EL (cell line): ENCODE results near the gene TPSAB1.

Source experiments
- DNase-seq: peaks from one replicate; pipeline ENCODE4 v3.0.0-alpha.2; 2016

The TPSAB1 gene

GRCh38 chr16:1288813-1289476 lies 48.4 kb downstream of the TPSAB1 start:
- no peak for DNase-seq

DNA sequence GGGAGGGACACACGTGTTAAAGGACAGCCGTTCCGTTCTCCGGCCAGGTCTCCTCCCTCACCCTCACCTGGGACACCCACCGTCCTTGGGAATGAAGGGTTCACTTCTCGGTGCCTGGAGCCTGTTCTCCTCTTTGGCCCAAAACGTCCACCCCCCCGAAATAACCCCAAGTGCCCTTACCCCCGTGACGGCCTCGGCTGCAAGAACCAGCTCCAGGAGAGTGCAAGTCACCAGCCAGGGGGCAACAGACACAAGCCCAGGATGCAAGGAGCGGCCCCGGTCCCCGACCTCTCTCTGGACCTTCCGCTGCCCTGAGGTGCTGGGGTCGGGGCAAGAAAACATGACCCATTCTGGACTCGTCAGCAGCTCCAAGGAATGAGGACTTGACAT lies 49.0 kb downstream of the TPSAB1 start:
- DNase-seq: no peak

GRCh38 chr16:1290063-1290501 lies 49.6 kb downstream of the TPSAB1 start:
- DNase-seq: no peak

DNA sequence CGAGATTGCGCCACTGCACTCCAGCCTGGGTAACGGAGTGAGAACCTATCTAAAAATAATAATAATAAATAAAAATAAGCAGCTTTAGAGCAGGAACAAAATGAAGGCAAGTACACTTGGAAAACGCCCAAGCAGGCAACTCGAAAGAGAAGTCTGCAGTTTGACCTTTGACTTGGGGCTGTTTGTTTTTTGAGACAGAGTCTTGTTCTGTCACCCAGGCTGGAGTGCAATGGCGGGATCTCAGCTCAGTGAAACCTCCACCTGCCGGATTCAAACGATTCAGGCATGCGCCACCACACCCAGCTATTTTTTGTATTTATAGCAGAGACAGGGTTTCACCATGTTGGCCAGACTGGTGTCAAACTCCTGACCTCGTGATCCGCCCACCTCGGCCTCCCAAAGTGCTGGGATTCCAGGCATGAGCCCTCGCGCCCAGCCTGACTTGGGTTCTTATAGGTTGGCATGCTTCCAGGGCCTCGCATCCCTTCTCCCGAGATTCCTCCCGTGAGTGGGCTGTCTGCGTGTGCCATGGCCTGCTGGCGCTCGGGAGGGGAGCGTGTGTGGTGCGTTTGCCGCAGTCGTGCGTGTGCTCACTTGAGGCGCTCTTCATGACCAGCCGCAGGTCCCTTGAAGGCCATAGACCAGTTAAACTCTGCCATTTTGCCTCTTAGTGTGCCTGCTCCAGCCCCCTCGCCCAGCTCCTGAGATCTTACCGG lies 50.5 kb downstream of the TPSAB1 start:
- no peak for DNase-seq

DNA sequence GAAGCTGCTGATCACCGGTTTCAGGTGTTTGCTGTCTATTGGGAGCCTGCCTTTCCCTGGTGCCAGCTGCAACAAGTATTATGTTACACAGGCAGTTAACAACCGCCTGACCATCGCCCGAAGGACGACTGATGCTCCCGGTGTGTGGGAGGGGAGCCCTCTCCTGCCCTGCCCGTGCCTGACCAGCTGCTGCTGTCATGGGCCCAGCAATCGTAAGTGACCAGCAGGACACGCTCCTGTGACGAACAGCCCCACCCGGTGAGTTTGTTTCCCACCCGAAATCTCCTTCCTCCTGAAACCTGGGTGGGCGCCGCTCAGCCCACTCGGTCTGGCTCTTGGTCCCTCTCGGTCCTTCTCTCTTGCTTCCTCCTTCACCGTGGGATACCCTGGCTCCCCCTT lies 51.1 kb downstream of the TPSAB1 start:
- DNase-seq: no peak
